ENCODE measurements around the gene OPN1LW.

Gene OPN1LW

GRCh38 chrX:154097003-154097588 lies 46.9 kb upstream of the OPN1LW start:
- peak overlapping the region; percentile 83 for H3K4me2 ChIP-seq (ENCODE audit: low read length)
- no peaks in the 10 kb centered on the region for H3K36me3 ChIP-seq (ENCODE audit: insufficient read depth, low read length)
- peaks cover 44% of the 10 kb centered on the region for H3K4me1 ChIP-seq (ENCODE audit: insufficient read depth, low read length, severe bottlenecking)
- no peaks in the 10 kb centered on the region for H3K27me3 ChIP-seq (ENCODE audit: insufficient read depth, low read length)
- H3K27ac ChIP-seq (ENCODE audit: low read depth, low read length, poor library complexity, severe bottlenecking): peak overlapping the region; percentile 53
- H3K9ac ChIP-seq (ENCODE audit: low read length): peak overlapping the region; percentile 88
- no peaks in the 10 kb centered on the region for H4K20me1 ChIP-seq (ENCODE audit: insufficient read depth, low read length)
- peaks cover 46% of the 10 kb centered on the region for H3K79me2 ChIP-seq (ENCODE audit: insufficient read depth, low read length)
- TF ChIP-seq EZH2 (IDR thresholded peaks at IDR 0.05; ENCODE audit: borderline replicate concordance, low read length) (no peak), CTCF (IDR thresholded peaks at IDR 0.05; ENCODE audit: low read length) (no peak)
- peak overlapping the region; percentile 94 for H3K4me3 ChIP-seq (ENCODE audit: low read depth, low read length, poor library complexity, severe bottlenecking)
- H3F3A ChIP-seq (ENCODE audit: insufficient read depth, low read length): no peaks in the 10 kb centered on the region
- no peaks in the 10 kb centered on the region for H3K9me3 ChIP-seq (ENCODE audit: low read length)
- H2AFZ ChIP-seq (ENCODE audit: low read length): no peak overlapping the region
- no peaks in the 10 kb centered on the region for H3K9me2 ChIP-seq (ENCODE audit: low read depth, low read length)

- Histone ChIP-seq H3K4me2 (ENCODE audit: low read length) (peak within 1 kb of the TSS; percentile 83), H3K4me1 (ENCODE audit: insufficient read depth, low read length, severe bottlenecking) (peaks cover 37% of the 10 kb centered on the region), H3K9ac (ENCODE audit: low read length) (peak within 1 kb of the TSS; percentile 88), H2AFZ (ENCODE audit: low read length) (no peak within 1 kb of the TSS), H3K9me2 (ENCODE audit: low read depth, low read length) (no peaks in the 10 kb centered on the region), H3K27ac (ENCODE audit: low read depth, low read length, poor library complexity, severe bottlenecking) (peak within 1 kb of the TSS; percentile 53), H3K79me2 (ENCODE audit: insufficient read depth, low read length) (peaks cover 38% of the 10 kb centered on the region), H3F3A (ENCODE audit: insufficient read depth, low read length) (no peaks in the 10 kb centered on the region), H3K36me3 (ENCODE audit: insufficient read depth, low read length) (no peaks in the 10 kb centered on the region), H3K9me3 (ENCODE audit: low read length) (no peaks in the 10 kb centered on the region), H4K20me1 (ENCODE audit: insufficient read depth, low read length) (no peaks in the 10 kb centered on the region), H3K27me3 (ENCODE audit: insufficient read depth, low read length) (no peaks in the 10 kb centered on the region), H3K4me3 (ENCODE audit: low read depth, low read length, poor library complexity, severe bottlenecking) (peak within 1 kb of the TSS; percentile 94)
- no peak for TF ChIP-seq CTCF (IDR thresholded peaks at IDR 0.05; ENCODE audit: low read length)
- no peak for TF ChIP-seq EZH2 (IDR thresholded peaks at IDR 0.05; ENCODE audit: borderline replicate concordance, low read length)
These were observed 46.2 kb upstream of the OPN1LW start, which contains the start of gene MECP2 for GRCh38 chrX:154097589-154098541. Gene MECP2, minus strand, starts transcription at chrX:154097717.

- no peak overlapping the region for H3K27ac ChIP-seq (ENCODE audit: low read depth, low read length, poor library complexity, severe bottlenecking)
- H4K20me1 ChIP-seq (ENCODE audit: insufficient read depth, low read length): no peaks in the 10 kb centered on the region
- peaks cover 33% of the 10 kb centered on the region for H3K79me2 ChIP-seq (ENCODE audit: insufficient read depth, low read length)
- H3K9me2 ChIP-seq (ENCODE audit: low read depth, low read length): no peaks in the 10 kb centered on the region
- H3F3A ChIP-seq (ENCODE audit: insufficient read depth, low read length): no peaks in the 10 kb centered on the region
- no peak overlapping the region for H3K4me3 ChIP-seq (ENCODE audit: low read depth, low read length, poor library complexity, severe bottlenecking)
- H3K4me1 ChIP-seq (ENCODE audit: insufficient read depth, low read length, severe bottlenecking): peaks cover 32% of the 10 kb centered on the region
- no peak overlapping the region for H2AFZ ChIP-seq (ENCODE audit: low read length)
- H3K36me3 ChIP-seq (ENCODE audit: insufficient read depth, low read length): no peaks in the 10 kb centered on the region
- 0 out of 2 replicates have a peak overlapping the region, but pooled peaks have one; percentile 76 for H3K4me2 ChIP-seq (ENCODE audit: low read length)
- TF ChIP-seq CTCF (IDR thresholded peaks at IDR 0.05; ENCODE audit: low read length): no peak
- TF ChIP-seq EZH2 (IDR thresholded peaks at IDR 0.05; ENCODE audit: borderline replicate concordance, low read length): no peak
- H3K9ac ChIP-seq (ENCODE audit: low read length): no peak overlapping the region
- H3K27me3 ChIP-seq (ENCODE audit: insufficient read depth, low read length): no peaks in the 10 kb centered on the region
- no peaks in the 10 kb centered on the region for H3K9me3 ChIP-seq (ENCODE audit: low read length)
These were observed 45.5 kb upstream of the OPN1LW start for GRCh38 chrX:154098551-154098950.

Data from OCI-LY1 (cell line).